Type B pancreatic cell (in vitro differentiated cells): ENCODE measurements around the gene CAMTA1. TPM values are rescaled to one million over a fixed set of nuclear protein-coding genes. Genes with fewer than 3 reads are reported as not detected.

Source experiments
- DNase-seq: peaks from one replicate; pipeline ENCODE4 v3.0.0; 2021; ENCODE audit warnings: mixed read lengths; ENCODE audit not compliant: unreplicated experiment; ENCODE audit errors: extremely low spot score
- H3K27ac Mint-ChIP-seq: 2 replicates; pipeline ENCODE4 v1.8.0; 2021; ENCODE audit warnings: mild to moderate bottlenecking, mixed read lengths
- H3K27me3 Mint-ChIP-seq: 2 replicates; pipeline ENCODE4 v1.8.0; 2021; ENCODE audit warnings: mixed read lengths
- H3K36me3 Mint-ChIP-seq: 2 replicates; pipeline ENCODE4 v1.8.0; 2021; ENCODE audit warnings: mixed read lengths
- H3K4me1 Mint-ChIP-seq: one replicate; pipeline ENCODE4 v1.8.0; 2021; ENCODE audit warnings: mixed read lengths; ENCODE audit not compliant: unreplicated experiment
- H3K4me3 Mint-ChIP-seq: 2 replicates; pipeline ENCODE4 v1.8.0; 2021; ENCODE audit warnings: mild to moderate bottlenecking, mixed read lengths
- H3K9me3 Mint-ChIP-seq: 2 replicates; pipeline ENCODE4 v1.8.0; 2021; ENCODE audit warnings: mixed read lengths
- CTCF ChIP-seq: fragments of 200-600 bp; sonication (generic); conservative IDR thresholded peaks from 2 replicates; pipeline ENCODE4 v1.5.0; 2021; ENCODE audit warnings: antibody characterized with exemption, mild to moderate bottlenecking
- total RNA-seq: library from RNA; stranded (reverse); gene quantifications from 2 replicates; pipeline ENCODE4 v1.2.1, GENCODE V29; 2021; ENCODE audit warnings: low replicate concordance

CAMTA1 gene
- total RNA-seq, 1 donor from 2014 or later, result 82.5 TPM

- Mint-ChIP-seq H3K9me3 (no peaks in the 10 kb centered on the region), H3K4me3 (no peak overlapping the region), H3K27ac (no peak overlapping the region), H3K27me3 (no peaks in the 10 kb centered on the region), H3K36me3 (no peaks in the 10 kb centered on the region), H3K4me1 (no peaks in the 10 kb centered on the region)
- no peak for TF ChIP-seq CTCF
- no peak for DNase-seq
These were observed 828.0 kb downstream of the CAMTA1 start for GRCh38 chr1:7613106-7613850.

GRCh38 chr1:7613851-7614205 lies 828.6 kb downstream of the CAMTA1 start:
- Mint-ChIP-seq H3K27ac (no peak overlapping the region), H3K36me3 (no peaks in the 10 kb centered on the region)

GRCh38 chr1:7614576-7615074 lies 829.4 kb downstream of the CAMTA1 start:
- no peak for TF ChIP-seq CTCF
- no peaks in the 10 kb centered on the region for H3K4me1 Mint-ChIP-seq
- H3K9me3 Mint-ChIP-seq, result no peaks in the 10 kb centered on the region
- H3K4me3 Mint-ChIP-seq, result no peak overlapping the region
- DNase-seq, result no peak
- no peaks in the 10 kb centered on the region for H3K27me3 Mint-ChIP-seq
- H3K36me3 Mint-ChIP-seq, result no peaks in the 10 kb centered on the region
- H3K27ac Mint-ChIP-seq, result no peak overlapping the region

More at GRCh38 chr1:7613851-7614205, 828.6 kb downstream of the CAMTA1 start:
- TF ChIP-seq CTCF, result no peak
- H3K27me3 Mint-ChIP-seq, result no peaks in the 10 kb centered on the region
- no peak overlapping the region for H3K4me3 Mint-ChIP-seq
- no peak for DNase-seq
- H3K9me3 Mint-ChIP-seq, result no peaks in the 10 kb centered on the region
- H3K4me1 Mint-ChIP-seq, result no peaks in the 10 kb centered on the region

- DNase-seq, result no peak
- Mint-ChIP-seq H3K9me3 (no peaks in the 10 kb centered on the region), H3K27ac (no peak overlapping the region), H3K4me3 (no peak overlapping the region), H3K4me1 (no peaks in the 10 kb centered on the region), H3K36me3 (no peaks in the 10 kb centered on the region), H3K27me3 (no peaks in the 10 kb centered on the region)
- no peak for TF ChIP-seq CTCF
These were observed 829.9 kb downstream of the CAMTA1 start for GRCh38 chr1:7615138-7615537.

GRCh38 chr1:7616076-7616832 lies 831.0 kb downstream of the CAMTA1 start:
- no peak for DNase-seq
- no peaks in the 10 kb centered on the region for H3K36me3 Mint-ChIP-seq
- H3K9me3 Mint-ChIP-seq, result no peaks in the 10 kb centered on the region
- H3K27me3 Mint-ChIP-seq, result peaks cover 7% of the 10 kb centered on the region
- TF ChIP-seq CTCF, result no peak
- H3K4me1 Mint-ChIP-seq, result peaks cover 4% of the 10 kb centered on the region
- no peak overlapping the region for H3K27ac Mint-ChIP-seq
- H3K4me3 Mint-ChIP-seq, result no peak overlapping the region
